SJSA1 (cell line): ENCODE data around the gene JARID2. TPM values are rescaled to one million over a fixed set of nuclear protein-coding genes. Genes with fewer than 3 reads are reported as not detected.

ENCODE experiments used
- DNase-seq, 2 experiments: peaks; one replicate each; pipeline ENCODE4 v3.0.0-alpha.2; 2015 to 2020; ENCODE audit warnings: low spot score in 2 of 2, low read depth in 1 of 2
- H3K27ac ChIP-seq: fragments of 250-450 bp; sonication (Bioruptor Pico); 2 replicates; pipeline ENCODE4 v1.5.1; 2020; ENCODE audit warnings: mild to moderate bottlenecking, moderate library complexity
- H3K27me3 ChIP-seq: fragments of 250-450 bp; sonication (Bioruptor Pico); replicated peaks from 2 replicates; pipeline ENCODE4 v1.5.1; 2020; ENCODE audit warnings: mild to moderate bottlenecking, moderate library complexity
- H3K36me3 ChIP-seq: fragments of 250-450 bp; sonication (Bioruptor Pico); 2 replicates; pipeline ENCODE4 v1.5.1; 2020; ENCODE audit warnings: mild to moderate bottlenecking
- H3K4me1 ChIP-seq: fragments of 250-450 bp; sonication (Bioruptor Pico); replicated peaks from 2 replicates; pipeline ENCODE4 v1.6.1; 2021; ENCODE audit warnings: mild to moderate bottlenecking
- H3K4me3 ChIP-seq: fragments of 250-450 bp; sonication (Bioruptor Pico); 2 replicates; pipeline ENCODE4 v1.5.1; 2020; ENCODE audit warnings: mild to moderate bottlenecking
- H3K9me3 ChIP-seq: fragments of 250-450 bp; sonication (Bioruptor Pico); replicated peaks from 2 replicates; pipeline ENCODE4 v1.5.1; 2020; ENCODE audit warnings: mild to moderate bottlenecking
- total RNA-seq: library from RNA; depleted of rRNA; stranded (reverse); fragments of >200 nt; shearing (Covaris generic); gene quantifications from 2 replicates; pipeline ENCODE4 v1.2.3, GENCODE V29; 2014

Gene JARID2
- total RNA-seq, 1 experiment from 2014 or later, result 7.0 TPM

- H3K9me3 ChIP-seq, result no peaks in the 10 kb centered on the region
- no peak overlapping the region for H3K4me3 ChIP-seq
- no peak for DNase-seq
- H3K27ac ChIP-seq, result no peak overlapping the region
- no peaks in the 10 kb centered on the region for H3K27me3 ChIP-seq
- H3K36me3 ChIP-seq, result no peaks in the 10 kb centered on the region
- H3K4me1 ChIP-seq, result peaks cover 22% of the 10 kb centered on the region
Observed at GRCh38 chr6:15403094-15403755, 157.4 kb downstream of the JARID2 start.

- peaks cover 21% of the 10 kb centered on the region for H3K4me1 ChIP-seq
Observed at GRCh38 chr6:15404685-15404980, 158.8 kb downstream of the JARID2 start.

DNA sequence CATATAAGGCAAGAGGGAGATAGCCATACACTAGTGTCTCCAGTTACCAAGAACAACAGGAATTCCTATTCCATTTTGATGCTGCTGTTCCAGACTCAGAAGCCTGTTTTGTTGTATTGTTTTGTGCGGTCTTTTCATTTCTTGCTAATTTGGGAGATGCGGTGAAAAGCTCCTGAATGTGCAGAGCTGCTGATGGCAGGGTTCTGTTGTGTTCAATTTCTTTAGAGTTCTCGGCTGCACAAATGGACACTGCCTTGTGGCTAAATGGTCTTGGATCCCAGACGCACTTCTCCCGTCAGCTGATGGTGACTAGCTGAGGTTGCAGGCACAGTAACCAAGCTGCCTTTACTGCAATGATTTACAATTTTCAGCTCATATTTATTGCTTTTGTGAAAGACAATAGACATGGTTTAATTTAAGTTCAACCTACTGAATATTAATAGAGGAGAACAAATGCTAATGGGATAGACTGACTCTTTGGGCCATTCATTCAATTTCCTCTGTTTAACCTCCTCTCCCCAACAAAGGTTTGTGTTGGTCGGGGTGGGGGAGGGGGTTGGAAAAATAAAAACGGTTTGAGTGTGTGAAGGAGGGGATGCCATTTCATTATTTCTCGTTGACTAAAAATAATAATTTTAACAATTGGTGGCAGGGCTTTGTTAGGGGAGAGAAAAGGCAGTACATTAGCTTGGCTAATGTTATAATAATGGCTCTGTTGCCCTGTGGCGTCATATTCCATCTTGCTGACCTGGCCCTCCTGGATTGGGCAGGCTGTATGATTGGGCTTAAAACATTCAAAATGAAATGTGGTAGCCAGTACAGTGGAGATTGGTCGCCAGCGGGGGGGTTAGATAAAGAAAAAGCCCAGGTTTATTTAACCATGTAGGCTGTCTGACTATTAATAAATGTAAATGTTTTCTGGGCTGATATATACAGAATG, 159.5 kb downstream of the JARID2 start:
- Histone ChIP-seq H3K27me3 (no peaks in the 10 kb centered on the region), H3K4me1 (peaks cover 14% of the 10 kb centered on the region), H3K36me3 (no peaks in the 10 kb centered on the region), H3K9me3 (no peaks in the 10 kb centered on the region), H3K4me3 (no peak overlapping the region), H3K27ac (no peak overlapping the region)
- DNase-seq, result no peak

More at GRCh38 chr6:15404685-15404980, 158.8 kb downstream of the JARID2 start:
- no peak for DNase-seq
- no peaks in the 10 kb centered on the region for H3K36me3 ChIP-seq
- no peak overlapping the region for H3K27ac ChIP-seq
- no peak overlapping the region for H3K4me3 ChIP-seq
- no peaks in the 10 kb centered on the region for H3K9me3 ChIP-seq
- no peaks in the 10 kb centered on the region for H3K27me3 ChIP-seq

- Histone ChIP-seq H3K27ac (no peak overlapping the region), H3K4me1 (peaks cover 7% of the 10 kb centered on the region), H3K9me3 (no peaks in the 10 kb centered on the region), H3K36me3 (no peaks in the 10 kb centered on the region), H3K27me3 (no peaks in the 10 kb centered on the region), H3K4me3 (no peak overlapping the region)
- DNase-seq, result no peak
Observed at GRCh38 chr6:15406452-15406851, 160.6 kb downstream of the JARID2 start.

- H3K4me3 ChIP-seq, result no peak overlapping the region
- DNase-seq, result no peak
- no peak overlapping the region for H3K27ac ChIP-seq
- no peaks in the 10 kb centered on the region for H3K9me3 ChIP-seq
- peaks cover under 1% of the 10 kb centered on the region; the same call in 1 of the 2 replicates for H3K4me1 ChIP-seq
- H3K36me3 ChIP-seq, result 0 out of 2 replicates have a peak, but pooled peaks cover 3% of the 10 kb centered on the region
- H3K27me3 ChIP-seq, result no peaks in the 10 kb centered on the region
Observed at GRCh38 chr6:15408008-15408407, 162.1 kb downstream of the JARID2 start.

- no peak for DNase-seq
- no peak overlapping the region for H3K4me3 ChIP-seq
- 0 out of 2 replicates have a peak, but pooled peaks cover 3% of the 10 kb centered on the region for H3K36me3 ChIP-seq
- no peaks in the 10 kb centered on the region for H3K9me3 ChIP-seq
- H3K4me1 ChIP-seq, result peaks cover 8% of the 10 kb centered on the region
- H3K27me3 ChIP-seq, result no peaks in the 10 kb centered on the region
- H3K27ac ChIP-seq, result no peak overlapping the region
Observed at GRCh38 chr6:15408758-15409157, 162.9 kb downstream of the JARID2 start.

- no peaks in the 10 kb centered on the region for H3K27me3 ChIP-seq
- no peak for DNase-seq
- H3K27ac ChIP-seq, result no peak overlapping the region
- H3K4me3 ChIP-seq, result no peak overlapping the region
- H3K36me3 ChIP-seq, result 0 out of 2 replicates have a peak, but pooled peaks cover 3% of the 10 kb centered on the region
- H3K9me3 ChIP-seq, result no peaks in the 10 kb centered on the region
- peaks cover 14% of the 10 kb centered on the region for H3K4me1 ChIP-seq
Observed at GRCh38 chr6:15409301-15410125, 163.6 kb downstream of the JARID2 start.

DNA sequence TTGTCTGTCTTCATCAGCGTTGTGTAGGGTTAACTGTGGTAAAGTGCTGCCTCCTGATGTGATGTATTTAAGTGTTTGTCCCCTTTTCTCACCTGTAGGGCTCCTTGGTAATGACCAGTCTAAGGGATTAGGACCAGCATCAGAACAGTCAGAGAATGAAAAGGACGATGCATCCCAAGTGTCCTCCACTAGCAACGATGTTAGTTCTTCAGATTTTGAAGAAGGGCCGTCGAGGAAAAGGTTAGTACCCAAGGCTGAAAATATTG, 164.2 kb downstream of the JARID2 start:
- H3K27me3 ChIP-seq, result no peaks in the 10 kb centered on the region
- 0 out of 2 replicates have a peak, but pooled peaks cover 3% of the 10 kb centered on the region for H3K36me3 ChIP-seq
- H3K4me3 ChIP-seq, result no peak overlapping the region
- H3K9me3 ChIP-seq, result no peaks in the 10 kb centered on the region
- H3K27ac ChIP-seq, result no peak overlapping the region
- DNase-seq, result no peak
- H3K4me1 ChIP-seq, result peaks cover 14% of the 10 kb centered on the region

GRCh38 chr6:15410752-15411151, 164.9 kb downstream of the JARID2 start:
- no peaks in the 10 kb centered on the region for H3K9me3 ChIP-seq
- no peak overlapping the region for H3K27ac ChIP-seq
- no peaks in the 10 kb centered on the region for H3K27me3 ChIP-seq
- no peak for DNase-seq
- H3K4me1 ChIP-seq, result peaks cover 14% of the 10 kb centered on the region
- H3K4me3 ChIP-seq, result no peak overlapping the region
- H3K36me3 ChIP-seq, result 0 out of 2 replicates have a peak, but pooled peaks cover 3% of the 10 kb centered on the region

DNA sequence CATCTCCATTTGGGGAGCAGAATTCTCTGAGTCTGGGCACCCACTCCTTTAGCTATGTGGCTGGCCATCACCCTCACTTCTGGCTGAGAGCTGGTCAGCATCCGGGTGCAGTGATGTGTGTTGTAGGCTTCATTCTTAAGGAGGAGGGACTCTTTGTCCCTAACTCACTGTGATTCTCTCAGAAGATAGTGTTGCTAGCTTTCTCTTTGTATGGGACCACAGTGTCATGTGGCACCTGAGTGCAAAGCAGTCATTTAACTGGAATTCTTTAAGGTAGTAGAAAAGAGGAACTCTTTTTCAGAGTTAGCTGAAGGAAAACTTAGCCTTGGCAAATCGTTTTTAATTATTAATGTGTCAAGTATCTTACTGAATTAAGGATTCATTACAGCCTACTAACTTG, 165.9 kb downstream of the JARID2 start:
- Histone ChIP-seq H3K27ac (no peak overlapping the region), H3K4me1 (peaks cover 14% of the 10 kb centered on the region), H3K27me3 (no peaks in the 10 kb centered on the region), H3K4me3 (no peak overlapping the region), H3K36me3 (0 out of 2 replicates have a peak, but pooled peaks cover 3% of the 10 kb centered on the region), H3K9me3 (no peaks in the 10 kb centered on the region)
- DNase-seq, result no peak

- Histone ChIP-seq H3K4me1 (peaks cover 14% of the 10 kb centered on the region), H3K9me3 (no peaks in the 10 kb centered on the region), H3K27me3 (no peaks in the 10 kb centered on the region), H3K36me3 (0 out of 2 replicates have a peak, but pooled peaks cover 3% of the 10 kb centered on the region), H3K4me3 (no peak overlapping the region), H3K27ac (no peak overlapping the region)
- no peak for DNase-seq
Observed at GRCh38 chr6:15412767-15413166, 166.9 kb downstream of the JARID2 start.

- H3K27ac ChIP-seq, result no peak overlapping the region
- DNase-seq, result peak in 1 of 2 experiments; percentile 51
- no peaks in the 10 kb centered on the region for H3K27me3 ChIP-seq
- peaks cover 14% of the 10 kb centered on the region for H3K4me1 ChIP-seq
- H3K4me3 ChIP-seq, result no peak overlapping the region
- no peaks in the 10 kb centered on the region for H3K9me3 ChIP-seq
- 0 out of 2 replicates have a peak, but pooled peaks cover 3% of the 10 kb centered on the region for H3K36me3 ChIP-seq
Observed at GRCh38 chr6:15413466-15414234, 167.8 kb downstream of the JARID2 start.

- Histone ChIP-seq H3K27ac (no peak overlapping the region), H3K27me3 (no peaks in the 10 kb centered on the region)
Observed at GRCh38 chr6:15414235-15414612, 168.4 kb downstream of the JARID2 start.

More at GRCh38 chr6:15414235-15414612, 168.4 kb downstream of the JARID2 start:
- Histone ChIP-seq H3K9me3 (no peaks in the 10 kb centered on the region), H3K4me1 (peaks cover 14% of the 10 kb centered on the region), H3K36me3 (0 out of 2 replicates have a peak, but pooled peaks cover 3% of the 10 kb centered on the region), H3K4me3 (no peak overlapping the region)
- DNase-seq, result no peak
